Activated naive CD4-positive, alpha-beta T cell treated with anti-CD3 and anti-CD28 coated beads, Interleukin-2, amount 10 ng/mL, durations not matched to agents 7 days and 5 days (primary cell): Measurements from ENCODE around the gene CTIF.

ENCODE experiments used
- CTCF ChIA-PET: fragments of 350-600 bp; sonication (Branson Sonifier 250); formaldehyde crosslinking; loops from one replicate; lab custom pipeline; 2021; ENCODE audit warnings: antibody characterized with exemption; lab: Charles Lee
- DNase-seq: peaks from one replicate; pipeline ENCODE4 v3.0.0-alpha.2; 2020
- H3K27ac Mint-ChIP-seq: one replicate; pipeline ENCODE4 v1.8.0; 2021; ENCODE audit warnings: mild to moderate bottlenecking, moderate library complexity, mixed read lengths
- H3K27me3 Mint-ChIP-seq: one replicate; pipeline ENCODE4 v1.8.0; 2021; ENCODE audit warnings: mild to moderate bottlenecking, mixed read lengths
- H3K36me3 Mint-ChIP-seq: one replicate; pipeline ENCODE4 v1.8.0; 2021; ENCODE audit warnings: mixed read lengths
- H3K4me1 Mint-ChIP-seq: one replicate; pipeline ENCODE4 v1.8.0; 2021; ENCODE audit warnings: mixed read lengths
- H3K4me3 Mint-ChIP-seq: one replicate; pipeline ENCODE4 v1.8.0; 2021; ENCODE audit warnings: mild to moderate bottlenecking, moderate library complexity, mixed read lengths
- H3K9me3 Mint-ChIP-seq: one replicate; pipeline ENCODE4 v1.8.0; 2021; ENCODE audit warnings: mixed read lengths

Gene CTIF

GRCh38 chr18:48580066-48580465, 41.2 kb downstream of the CTIF start:
- Mint-ChIP-seq H3K4me3 (no peak overlapping the region), H3K4me1 (no peaks in the 10 kb centered on the region), H3K27me3 (peaks cover 4% of the 10 kb centered on the region), H3K36me3 (no peaks in the 10 kb centered on the region), H3K9me3 (no peaks in the 10 kb centered on the region), H3K27ac (no peak overlapping the region)
- no peak for DNase-seq
- CTCF ChIA-PET = no interaction called here

- Mint-ChIP-seq H3K27me3 (peaks cover 4% of the 10 kb centered on the region), H3K27ac (no peak overlapping the region), H3K4me1 (no peaks in the 10 kb centered on the region), H3K4me3 (no peak overlapping the region), H3K36me3 (no peaks in the 10 kb centered on the region), H3K9me3 (no peaks in the 10 kb centered on the region)
- DNase-seq = no peak
- CTCF ChIA-PET = no interaction called here
Observed at GRCh38 chr18:48580782-48581181, 42.0 kb downstream of the CTIF start.

- H3K27ac Mint-ChIP-seq = no peak overlapping the region
- CTCF ChIA-PET = no interaction called here
Observed at GRCh38 chr18:48581206-48581605, 42.4 kb downstream of the CTIF start.

GRCh38 chr18:48581941-48582340, 43.1 kb downstream of the CTIF start:
- no peaks in the 10 kb centered on the region for H3K9me3 Mint-ChIP-seq
- DNase-seq = no peak
- CTCF ChIA-PET = no interaction called here
- no peaks in the 10 kb centered on the region for H3K36me3 Mint-ChIP-seq
- no peaks in the 10 kb centered on the region for H3K4me1 Mint-ChIP-seq
- H3K27me3 Mint-ChIP-seq = peaks cover 4% of the 10 kb centered on the region
- no peak overlapping the region for H3K4me3 Mint-ChIP-seq
- no peak overlapping the region for H3K27ac Mint-ChIP-seq

More at GRCh38 chr18:48581206-48581605, 42.4 kb downstream of the CTIF start:
- DNase-seq = no peak
- H3K4me3 Mint-ChIP-seq = no peak overlapping the region
- no peaks in the 10 kb centered on the region for H3K9me3 Mint-ChIP-seq
- H3K36me3 Mint-ChIP-seq = no peaks in the 10 kb centered on the region
- H3K27me3 Mint-ChIP-seq = peaks cover 4% of the 10 kb centered on the region
- H3K4me1 Mint-ChIP-seq = no peaks in the 10 kb centered on the region

GRCh38 chr18:48582946-48583345, 44.1 kb downstream of the CTIF start:
- no peak for DNase-seq
- CTCF ChIA-PET = no interaction called here
- no peaks in the 10 kb centered on the region for H3K4me1 Mint-ChIP-seq
- no peaks in the 10 kb centered on the region for H3K36me3 Mint-ChIP-seq
- peaks cover 4% of the 10 kb centered on the region for H3K27me3 Mint-ChIP-seq
- no peak overlapping the region for H3K4me3 Mint-ChIP-seq
- no peaks in the 10 kb centered on the region for H3K9me3 Mint-ChIP-seq
- no peak overlapping the region for H3K27ac Mint-ChIP-seq

GRCh38 chr18:48583573-48583972, 44.7 kb downstream of the CTIF start:
- no peak for DNase-seq
- Mint-ChIP-seq H3K27ac (peak overlapping the region; percentile 70), H3K36me3 (no peaks in the 10 kb centered on the region), H3K4me1 (no peaks in the 10 kb centered on the region), H3K9me3 (no peaks in the 10 kb centered on the region), H3K27me3 (peaks cover 9% of the 10 kb centered on the region), H3K4me3 (no peak overlapping the region)
- CTCF ChIA-PET = no interaction called here

GRCh38 chr18:48589797-48590519, 51.1 kb downstream of the CTIF start:
- H3K4me3 Mint-ChIP-seq = no peak overlapping the region
- no peaks in the 10 kb centered on the region for H3K9me3 Mint-ChIP-seq
- DNase-seq = no peak
- H3K27ac Mint-ChIP-seq = no peak overlapping the region
- H3K36me3 Mint-ChIP-seq = no peaks in the 10 kb centered on the region
- H3K27me3 Mint-ChIP-seq = peaks cover 5% of the 10 kb centered on the region
- CTCF ChIA-PET = no interaction called here
- no peaks in the 10 kb centered on the region for H3K4me1 Mint-ChIP-seq

- no peaks in the 10 kb centered on the region for H3K9me3 Mint-ChIP-seq
- H3K4me1 Mint-ChIP-seq = no peaks in the 10 kb centered on the region
- peaks cover 5% of the 10 kb centered on the region for H3K27me3 Mint-ChIP-seq
- H3K36me3 Mint-ChIP-seq = no peaks in the 10 kb centered on the region
- no peak overlapping the region for H3K4me3 Mint-ChIP-seq
- CTCF ChIA-PET = no interaction called here
- DNase-seq = no peak
- H3K27ac Mint-ChIP-seq = no peak overlapping the region
Observed at GRCh38 chr18:48590678-48591077, 51.8 kb downstream of the CTIF start.

GRCh38 chr18:48592540-48593171, 53.8 kb downstream of the CTIF start:
- Mint-ChIP-seq H3K27me3 (peaks cover 5% of the 10 kb centered on the region), H3K4me1 (no peaks in the 10 kb centered on the region), H3K9me3 (no peaks in the 10 kb centered on the region), H3K27ac (no peak overlapping the region), H3K4me3 (no peak overlapping the region), H3K36me3 (no peaks in the 10 kb centered on the region)
- CTCF ChIA-PET = interaction anchor here (1.0 kb wide), 1 partner anchor 122 kb away, joined by 3 read pairs; no protein-coding TSS in a partner anchor
- DNase-seq = no peak

GRCh38 chr18:48594471-48595094, 55.8 kb downstream of the CTIF start:
- H3K27me3 Mint-ChIP-seq = no peaks in the 10 kb centered on the region
- H3K36me3 Mint-ChIP-seq = no peaks in the 10 kb centered on the region
- H3K9me3 Mint-ChIP-seq = no peaks in the 10 kb centered on the region
- H3K4me1 Mint-ChIP-seq = no peaks in the 10 kb centered on the region
- no peak overlapping the region for H3K4me3 Mint-ChIP-seq
- H3K27ac Mint-ChIP-seq = no peak overlapping the region
- CTCF ChIA-PET = interaction anchor here (0.6 kb wide), 1 partner anchor 146 kb away, joined by 3 read pairs; no protein-coding TSS in a partner anchor
- DNase-seq = no peak

- Mint-ChIP-seq H3K27me3 (no peaks in the 10 kb centered on the region), H3K27ac (no peak overlapping the region), H3K4me1 (no peaks in the 10 kb centered on the region), H3K4me3 (no peak overlapping the region), H3K36me3 (no peaks in the 10 kb centered on the region), H3K9me3 (no peaks in the 10 kb centered on the region)
- no peak for DNase-seq
- CTCF ChIA-PET = no interaction called here
Observed at GRCh38 chr18:48595703-48596218, 56.9 kb downstream of the CTIF start.

GRCh38 chr18:48597110-48597509, 58.3 kb downstream of the CTIF start:
- DNase-seq = no peak
- Mint-ChIP-seq H3K4me1 (no peaks in the 10 kb centered on the region), H3K4me3 (no peak overlapping the region), H3K27ac (no peak overlapping the region), H3K27me3 (no peaks in the 10 kb centered on the region), H3K9me3 (no peaks in the 10 kb centered on the region), H3K36me3 (no peaks in the 10 kb centered on the region)
- CTCF ChIA-PET = no interaction called here

GRCh38 chr18:48597671-48598070, 58.8 kb downstream of the CTIF start:
- no peak for DNase-seq
- Mint-ChIP-seq H3K27ac (no peak overlapping the region), H3K9me3 (no peaks in the 10 kb centered on the region), H3K36me3 (no peaks in the 10 kb centered on the region), H3K4me1 (no peaks in the 10 kb centered on the region), H3K4me3 (no peak overlapping the region), H3K27me3 (no peaks in the 10 kb centered on the region)
- CTCF ChIA-PET = no interaction called here

- no peaks in the 10 kb centered on the region for H3K9me3 Mint-ChIP-seq
- CTCF ChIA-PET = no interaction called here
- no peak overlapping the region for H3K27ac Mint-ChIP-seq
- no peaks in the 10 kb centered on the region for H3K36me3 Mint-ChIP-seq
- no peak overlapping the region for H3K4me3 Mint-ChIP-seq
- H3K4me1 Mint-ChIP-seq = no peaks in the 10 kb centered on the region
- DNase-seq = no peak
- no peaks in the 10 kb centered on the region for H3K27me3 Mint-ChIP-seq
Observed at GRCh38 chr18:48599391-48599790, 60.6 kb downstream of the CTIF start.
